Panc1 (cell line): ENCODE data around the gene CALR. TPM values are rescaled to one million over a fixed set of nuclear protein-coding genes. Genes with fewer than 3 reads are reported as not detected.

ENCODE experiments used
- ATAC-seq: fragments of 200-7000 bp; cut with Tn5 transposase; 2 replicates; pipeline ENCODE4 v1.9.1; 2020; ENCODE audit warnings: mild to moderate bottlenecking, moderate library complexity
- BruUV-seq: library from RNA; stranded (reverse); fragments of 400-500 nt; replicated peaks from 2 replicates; lab custom pipeline; 2021; lab: Mats Ljungman, UMichigan
- CTCF ChIA-PET: fragments of 300-600 bp; sonication (Branson Sonifier 250); formaldehyde crosslinking; loops from one replicate; lab custom pipeline; 2022; ENCODE audit warnings: antibody characterized with exemption; lab: Charles Lee
- POLR2A ChIA-PET: fragments of 300-600 bp; sonication (Branson Sonifier 250); formaldehyde crosslinking; loops from one replicate; lab custom pipeline; 2022; ENCODE audit warnings: antibody characterized with exemption; lab: Charles Lee
- DNase-seq: peaks from one replicate; pipeline ENCODE4 v3.0.0-alpha.2; 2010; ENCODE audit warnings: low read depth, low spot score
- H3K27ac ChIP-seq: 2 replicates; pipeline ENCODE4 v1.5.1; 2011; ENCODE audit warnings: mild to moderate bottlenecking, low read length, inconsistent platforms
- H3K27me3 ChIP-seq: fragments of 200-500 bp; sonication (Bioruptor generic); 2 replicates; pipeline ENCODE4 v1.6.0; 2014; ENCODE audit warnings: low read length, inconsistent platforms; ENCODE audit not compliant: control insufficient read depth, insufficient read depth
- H3K36me3 ChIP-seq: fragments of 200-500 bp; sonication (Bioruptor generic); 2 replicates; pipeline ENCODE4 v1.5.1; 2014; ENCODE audit warnings: inconsistent platforms, mild to moderate bottlenecking, low read length, moderate library complexity; ENCODE audit not compliant: control insufficient read depth, insufficient read depth
- H3K4me1 ChIP-seq: 2 replicates; pipeline ENCODE4 v1.5.1; 2011; ENCODE audit warnings: inconsistent platforms, mild to moderate bottlenecking, low read length, moderate library complexity; ENCODE audit not compliant: control insufficient read depth, insufficient read depth
- H3K4me3 ChIP-seq, 2 experiments: 2 replicates each; pipeline ENCODE4 v1.5.1; 2011 to 2012; ENCODE audit warnings: low read depth in 2 of 2, low read length in 2 of 2, mild to moderate bottlenecking in 2 of 2, inconsistent platforms in 1 of 2, moderate library complexity in 1 of 2
- H3K9me3 ChIP-seq: fragments of 200-500 bp; sonication (Bioruptor generic); 2 replicates; pipeline ENCODE4 v1.5.1; 2014; ENCODE audit warnings: low read depth, mild to moderate bottlenecking, inconsistent platforms, low read length, moderate library complexity; ENCODE audit not compliant: control insufficient read depth, insufficient read depth
- CTCF ChIP-seq: fragments of 450-650 bp; IDR thresholded peaks from 2 replicates; pipeline ENCODE4 v1.5.1; 2017; ENCODE audit warnings: mild to moderate bottlenecking
- POLR2AphosphoS5 ChIP-seq: IDR thresholded peaks from 2 replicates; pipeline ENCODE4 v1.6.1; 2012; ENCODE audit warnings: mild to moderate bottlenecking, low read depth, low read length, moderate library complexity
- REST ChIP-seq, 2 experiments: IDR thresholded peaks; 2 replicates each; pipeline ENCODE4 v1.6.1; 2011 to 2012; ENCODE audit warnings: low read depth in 2 of 2, control low read depth in 1 of 2, low read length in 1 of 2, mild to moderate bottlenecking in 1 of 2, moderate library complexity in 1 of 2; ENCODE audit not compliant: insufficient read depth in 1 of 2
- SIN3A ChIP-seq: IDR thresholded peaks from 2 replicates; pipeline ENCODE4 v1.6.1; 2012; ENCODE audit warnings: low read depth, mild to moderate bottlenecking, low read length, moderate library complexity, borderline replicate concordance; ENCODE audit not compliant: insufficient read depth
- TCF7L2 ChIP-seq: IDR thresholded peaks from 2 replicates; pipeline ENCODE4 v1.6.1; 2011; ENCODE audit warnings: mild to moderate bottlenecking, low read depth, low read length, inconsistent platforms
- in situ Hi-C: cut with HindIII; loops from 2 replicates; pipeline ENCODE4 v1.10.0; 2016; ENCODE audit warnings: low sequenced_read_pairs, low pct_unique_long_range_greater_than_20kb
- intact Hi-C: fragments of 100-400 bp; cut with micrococcal nuclease; formaldehyde crosslinking; loops from one replicate; pipeline ENCODE4 v1.10.0; 2022; ENCODE audit not compliant: unreplicated experiment
- total RNA-seq: library from RNA; stranded (reverse); gene quantifications from one replicate; pipeline ENCODE4 v1.2.1, GENCODE V29; 2021; ENCODE audit not compliant: unreplicated experiment

CALR gene
- total RNA-seq, 1 experiment from 2014 or later: 1,060 TPM

- DNase-seq: no peak
- H3K4me1 ChIP-seq: no peaks in the 10 kb centered on the region
- CTCF ChIA-PET: no interaction called here
- TF ChIP-seq REST (IDR thresholded peaks at IDR 0.05; ENCODE audit: insufficient read depth in 1 of 2, low read depth in 2 of 2, low read length in 1 of 2) (no peak), TCF7L2 (no peak), POLR2AphosphoS5 (no peak), SIN3A (no peak), CTCF (no peak)
- in situ Hi-C loops (no loop called here), intact Hi-C loops (no loop called here)
- no peaks in the 10 kb centered on the region for H3K36me3 ChIP-seq
- no peak overlapping the region for H3K27ac ChIP-seq
- H3K4me3 ChIP-seq: no peak overlapping the region
- no peak for ATAC-seq
- BruUV-seq: no TSS peak
- POLR2A ChIA-PET: no interaction called here
- no peaks in the 10 kb centered on the region for H3K27me3 ChIP-seq
- H3K9me3 ChIP-seq: no peaks in the 10 kb centered on the region
Measured at GRCh38 chr19:12899891-12900518, 38.4 kb upstream of the CALR start.

- intact Hi-C loops: no loop called here
- ATAC-seq (no peak), DNase-seq (no peak)
- BruUV-seq: no TSS peak
- in situ Hi-C loops: no loop called here
- Histone ChIP-seq H3K4me1 (no peaks in the 10 kb centered on the region), H3K36me3 (no peaks in the 10 kb centered on the region), H3K9me3 (no peaks in the 10 kb centered on the region), H3K27ac (no peak overlapping the region), H3K4me3 (no peak overlapping the region), H3K27me3 (no peaks in the 10 kb centered on the region)
- TF ChIP-seq SIN3A: no peak
- no peak for TF ChIP-seq REST (IDR thresholded peaks at IDR 0.05; ENCODE audit: insufficient read depth in 1 of 2, low read depth in 2 of 2, low read length in 1 of 2)
- no peak for TF ChIP-seq POLR2AphosphoS5
- no peak for TF ChIP-seq CTCF
- TF ChIP-seq TCF7L2: no peak
- ChIA-PET POLR2A (no interaction called here), CTCF (no interaction called here)
Measured at GRCh38 chr19:12907166-12907565, 31.2 kb upstream of the CALR start.
